SKM-1 treated with dmso at 0.1 percent for 144 hours (cell line): ENCODE data around the gene IQCN.

Experiments
- DNase-seq: peaks from one replicate; lab custom pipeline; 2025; ENCODE audit not compliant: unreplicated experiment; lab: John Stamatoyannopoulos, UW

IQCN gene, protein sequence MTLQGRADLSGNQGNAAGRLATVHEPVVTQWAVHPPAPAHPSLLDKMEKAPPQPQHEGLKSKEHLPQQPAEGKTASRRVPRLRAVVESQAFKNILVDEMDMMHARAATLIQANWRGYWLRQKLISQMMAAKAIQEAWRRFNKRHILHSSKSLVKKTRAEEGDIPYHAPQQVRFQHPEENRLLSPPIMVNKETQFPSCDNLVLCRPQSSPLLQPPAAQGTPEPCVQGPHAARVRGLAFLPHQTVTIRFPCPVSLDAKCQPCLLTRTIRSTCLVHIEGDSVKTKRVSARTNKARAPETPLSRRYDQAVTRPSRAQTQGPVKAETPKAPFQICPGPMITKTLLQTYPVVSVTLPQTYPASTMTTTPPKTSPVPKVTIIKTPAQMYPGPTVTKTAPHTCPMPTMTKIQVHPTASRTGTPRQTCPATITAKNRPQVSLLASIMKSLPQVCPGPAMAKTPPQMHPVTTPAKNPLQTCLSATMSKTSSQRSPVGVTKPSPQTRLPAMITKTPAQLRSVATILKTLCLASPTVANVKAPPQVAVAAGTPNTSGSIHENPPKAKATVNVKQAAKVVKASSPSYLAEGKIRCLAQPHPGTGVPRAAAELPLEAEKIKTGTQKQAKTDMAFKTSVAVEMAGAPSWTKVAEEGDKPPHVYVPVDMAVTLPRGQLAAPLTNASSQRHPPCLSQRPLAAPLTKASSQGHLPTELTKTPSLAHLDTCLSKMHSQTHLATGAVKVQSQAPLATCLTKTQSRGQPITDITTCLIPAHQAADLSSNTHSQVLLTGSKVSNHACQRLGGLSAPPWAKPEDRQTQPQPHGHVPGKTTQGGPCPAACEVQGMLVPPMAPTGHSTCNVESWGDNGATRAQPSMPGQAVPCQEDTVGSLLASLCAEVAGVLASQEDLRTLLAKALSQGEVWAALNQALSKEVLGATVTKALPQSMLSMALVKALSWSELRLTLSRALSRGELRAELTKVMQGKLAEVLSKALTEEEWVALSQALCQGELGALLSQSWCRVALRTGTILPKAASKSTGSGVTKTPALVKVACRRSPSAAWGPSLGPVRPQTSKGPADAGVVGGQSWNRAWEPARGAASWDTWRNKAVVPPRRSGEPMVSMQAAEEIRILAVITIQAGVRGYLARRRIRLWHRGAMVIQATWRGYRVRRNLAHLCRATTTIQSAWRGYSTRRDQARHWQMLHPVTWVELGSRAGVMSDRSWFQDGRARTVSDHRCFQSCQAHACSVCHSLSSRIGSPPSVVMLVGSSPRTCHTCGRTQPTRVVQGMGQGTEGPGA (N-terminal part only)

DNA sequence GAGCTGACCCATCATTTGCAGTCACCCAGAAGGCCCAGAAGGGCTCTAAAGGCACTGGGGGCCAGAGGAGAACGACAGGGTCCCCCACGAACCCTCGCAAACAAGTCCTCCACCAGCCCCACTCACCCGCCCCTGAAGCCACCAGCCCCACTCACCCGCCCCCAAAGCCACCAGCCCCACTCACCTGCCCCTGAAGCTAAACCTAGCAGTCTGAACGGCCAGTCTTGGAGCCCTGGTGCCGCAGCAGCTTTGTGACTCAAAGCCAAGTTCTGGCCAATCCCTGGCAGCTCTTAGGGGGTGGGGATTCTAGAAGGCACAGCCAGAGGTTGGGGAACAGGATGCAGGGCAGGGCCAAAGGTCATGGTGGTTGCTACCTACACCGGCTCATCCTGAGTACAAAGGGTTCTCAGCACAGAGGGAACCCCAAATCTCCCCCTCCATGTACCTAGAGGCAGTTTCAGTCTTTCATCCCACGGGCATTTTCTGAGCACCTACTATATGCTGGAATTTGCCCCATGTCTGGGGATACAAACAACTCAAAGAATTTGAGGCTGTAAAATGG is at the start of gene IQCN:
Gene IQCN (minus strand): TSS at position 234 of the 562 bp plus-strand sequence. CDS start 4,974 bp downstream, outside the sequence.
- peak; percentile 46 for DNase-seq

DNA sequence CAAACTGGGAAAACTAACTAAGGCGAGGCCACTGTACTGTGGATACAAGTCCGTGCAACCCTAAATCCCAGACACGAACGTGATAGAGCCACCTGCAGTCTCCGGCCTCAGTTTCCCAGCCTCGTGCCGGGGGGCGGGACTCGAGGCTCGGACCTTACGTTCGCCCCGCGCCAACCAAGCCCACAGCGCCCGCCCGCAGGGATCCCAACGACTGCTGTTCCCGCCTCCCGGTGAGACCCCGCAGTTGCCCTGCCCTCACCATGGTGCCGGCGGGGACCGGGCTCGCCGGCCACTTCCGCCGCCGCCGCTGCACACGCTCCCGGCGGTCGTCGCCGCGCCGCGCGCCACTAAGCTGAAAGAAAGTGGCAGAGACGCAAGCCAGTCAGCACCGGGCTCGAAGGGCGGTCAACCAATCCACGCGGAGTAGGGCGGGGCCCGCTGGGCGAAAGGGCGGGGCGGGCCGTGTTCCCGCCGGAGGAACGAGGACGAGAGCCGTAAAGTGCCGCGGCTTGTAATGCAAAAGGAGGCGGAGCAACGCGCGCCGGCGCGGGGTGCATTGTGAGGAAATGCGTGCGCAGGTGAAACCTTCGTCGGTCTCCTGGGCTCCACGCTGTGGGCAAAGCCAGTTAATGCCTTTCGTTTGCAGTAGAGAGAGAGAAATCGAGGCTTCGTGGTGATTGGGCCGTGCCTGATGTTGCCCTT is 48.7 kb upstream of the IQCN start, which contains the start of gene LSM4:
Gene LSM4 (minus strand): TSS at position 318 of the 702 bp plus-strand sequence. CDS start 56 bp downstream, at position 262.
- peak; percentile 96 for DNase-seq

DNA sequence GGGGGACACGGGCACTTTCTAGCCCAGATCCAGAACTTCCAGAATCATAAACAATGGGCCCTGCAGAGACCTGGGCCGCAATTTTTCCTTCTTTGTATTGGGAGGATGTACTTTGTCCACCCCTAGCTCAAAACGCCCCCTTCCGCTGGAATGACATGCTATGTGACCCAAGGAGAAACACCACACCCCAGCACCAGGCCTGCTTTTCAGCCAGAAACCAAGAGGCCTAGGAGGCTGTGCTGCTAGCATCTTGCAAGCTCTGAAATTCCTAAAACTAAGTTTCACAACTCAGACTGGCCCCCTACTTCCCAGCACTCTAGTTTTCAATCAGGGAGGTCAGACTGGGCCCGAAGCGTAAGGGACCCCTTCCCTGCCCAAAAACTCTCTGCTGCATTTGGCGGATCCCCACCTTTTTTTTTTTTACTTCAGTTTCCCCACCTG is 48.1 kb upstream of the IQCN start:
- DNase-seq: peak; percentile 18

DNA sequence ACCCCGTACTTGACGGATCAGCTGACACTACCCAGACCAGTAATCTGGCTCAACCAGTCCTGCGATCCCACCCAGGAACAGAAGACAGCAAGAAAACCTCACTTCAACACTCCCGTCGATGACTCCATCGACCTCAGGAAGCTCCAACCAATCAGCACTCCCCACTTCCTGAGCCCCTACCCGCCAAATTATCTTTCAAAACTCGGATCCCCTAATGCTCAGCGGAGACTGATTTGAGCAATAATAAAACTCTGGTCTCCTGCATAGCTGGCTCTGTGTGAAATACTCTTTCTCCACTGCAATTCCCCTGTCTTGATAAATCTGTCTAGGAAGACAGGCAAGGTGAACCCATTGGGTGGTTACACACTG is 47.5 kb upstream of the IQCN start:
- DNase-seq: no peak

DNA sequence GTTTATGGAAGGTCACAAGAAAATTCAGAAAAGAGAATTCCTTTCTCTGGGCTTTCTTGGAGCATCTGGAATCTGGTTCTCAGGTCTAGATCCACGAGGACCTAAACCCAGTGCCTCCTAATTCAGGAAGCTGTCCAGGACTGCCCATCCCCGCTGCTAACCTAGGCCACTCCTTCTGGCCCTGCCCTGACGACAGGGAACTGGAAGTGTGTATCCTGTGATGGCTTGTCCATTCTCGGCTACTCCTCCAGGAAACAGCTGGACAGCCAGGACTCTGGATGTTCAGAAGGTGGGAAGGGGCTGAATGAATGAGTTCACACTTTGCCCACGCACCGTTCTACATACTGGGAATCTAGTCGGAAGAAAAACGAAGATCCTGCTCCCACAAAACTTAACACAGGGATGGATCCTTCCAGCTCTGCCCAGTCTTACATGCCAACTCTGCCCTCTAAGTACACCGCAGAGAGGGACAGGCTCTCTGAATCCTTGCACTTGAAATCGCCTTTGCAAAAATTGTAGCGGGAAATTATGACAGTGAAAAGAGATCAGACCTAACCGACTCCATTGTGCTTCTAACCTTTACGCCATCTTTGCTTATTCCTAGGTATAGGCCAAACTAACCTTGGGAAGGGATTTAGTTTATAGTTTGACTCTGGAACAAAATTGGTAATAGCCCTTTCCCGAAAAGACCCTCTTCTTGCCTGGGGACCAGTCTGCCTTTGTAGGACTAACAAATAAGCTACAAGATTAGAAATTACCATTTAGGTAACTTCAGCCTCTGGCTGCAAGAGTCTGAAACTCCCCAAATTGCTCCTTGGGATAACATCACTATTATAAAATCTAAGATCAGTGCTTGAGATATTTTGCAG is 46.8 kb upstream of the IQCN start:
- no peak for DNase-seq

DNA sequence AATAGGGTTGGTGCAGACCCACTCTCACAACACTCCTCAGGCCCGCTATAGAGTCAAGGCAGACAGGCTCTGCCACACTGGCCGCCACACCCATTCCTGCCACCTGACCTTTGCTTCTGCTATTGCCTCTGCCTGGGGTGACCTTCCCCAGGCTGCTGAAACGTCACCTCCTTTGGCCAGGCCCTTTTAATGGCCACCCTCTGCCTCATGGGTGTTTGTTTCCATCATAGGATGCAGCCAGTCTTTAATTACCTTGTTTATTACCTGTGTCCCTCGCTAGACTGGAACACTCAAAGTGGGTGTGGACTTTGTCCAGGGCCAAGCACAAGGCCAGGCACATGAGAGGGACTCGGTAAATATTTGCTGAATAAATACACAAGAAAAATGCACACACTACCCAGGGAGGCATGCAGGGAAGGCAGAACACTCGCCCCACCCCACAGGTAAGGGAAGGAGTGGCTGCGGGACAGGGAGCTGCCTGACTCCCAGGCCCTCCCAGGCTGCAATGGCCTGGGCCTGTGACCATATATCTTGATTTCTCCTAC is 45.4 kb upstream of the IQCN start:
- DNase-seq: no peak

DNA sequence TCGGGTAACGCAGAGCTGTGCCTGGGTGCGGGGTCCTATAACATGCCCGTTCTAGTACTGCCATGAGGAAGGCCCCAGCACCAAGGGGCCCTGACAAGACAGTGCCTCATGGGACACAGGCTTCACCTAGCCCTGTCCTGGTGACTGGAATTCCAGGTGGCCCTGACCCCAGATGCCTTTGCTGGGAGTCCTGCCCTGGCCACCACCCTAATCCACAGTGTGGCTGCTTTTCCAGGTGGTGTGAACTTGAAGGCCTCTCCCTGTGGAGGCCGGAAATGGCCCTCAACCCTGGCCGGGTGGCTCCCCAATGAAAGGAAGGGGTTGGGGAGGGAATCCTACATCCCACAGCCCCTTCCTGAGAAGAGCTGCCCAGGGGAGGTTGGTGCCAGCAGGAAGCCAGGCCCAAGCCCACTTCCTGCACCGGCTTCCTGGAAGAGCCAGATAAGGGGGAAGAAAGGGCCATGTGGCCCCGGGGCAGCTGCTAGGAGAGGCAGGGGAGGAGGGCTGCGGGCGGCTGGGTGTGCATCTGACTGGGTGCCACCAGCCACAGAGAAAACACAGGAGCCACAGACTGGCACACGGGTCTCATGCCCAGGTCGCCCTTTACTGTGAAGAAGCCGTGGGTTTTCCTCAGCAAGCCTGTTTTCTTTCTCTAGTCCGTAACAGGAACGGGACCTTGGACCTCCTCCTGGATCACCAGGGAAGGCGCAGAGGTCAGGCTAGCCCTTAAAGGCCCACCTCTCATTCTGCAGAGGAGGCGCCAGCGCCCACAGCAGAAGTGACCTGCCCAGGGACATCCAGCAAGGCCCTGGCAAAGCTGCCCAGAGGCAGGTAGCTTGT is 43.9 kb upstream of the IQCN start:
- DNase-seq: peak; percentile 8

DNA sequence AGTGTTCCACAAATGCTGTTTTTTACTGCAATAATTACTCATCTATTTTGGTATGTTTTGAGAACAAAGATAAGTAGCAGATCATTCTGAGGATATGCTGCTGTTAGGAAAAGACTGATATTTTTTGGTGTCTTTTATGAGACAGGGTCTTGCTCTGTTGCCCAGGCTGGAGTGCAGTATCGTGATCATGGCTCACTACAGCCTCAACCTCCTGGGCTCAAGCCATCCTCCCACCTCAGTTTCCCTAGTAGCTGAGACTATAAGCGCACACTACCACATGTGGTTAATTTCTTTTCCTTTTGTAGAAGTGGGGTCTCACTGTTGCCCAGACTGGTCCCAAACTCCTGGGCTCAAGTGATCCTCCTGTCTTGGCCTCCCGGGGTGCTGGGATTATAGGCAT is 39.1 kb upstream of the IQCN start:
- DNase-seq: no peak

DNA sequence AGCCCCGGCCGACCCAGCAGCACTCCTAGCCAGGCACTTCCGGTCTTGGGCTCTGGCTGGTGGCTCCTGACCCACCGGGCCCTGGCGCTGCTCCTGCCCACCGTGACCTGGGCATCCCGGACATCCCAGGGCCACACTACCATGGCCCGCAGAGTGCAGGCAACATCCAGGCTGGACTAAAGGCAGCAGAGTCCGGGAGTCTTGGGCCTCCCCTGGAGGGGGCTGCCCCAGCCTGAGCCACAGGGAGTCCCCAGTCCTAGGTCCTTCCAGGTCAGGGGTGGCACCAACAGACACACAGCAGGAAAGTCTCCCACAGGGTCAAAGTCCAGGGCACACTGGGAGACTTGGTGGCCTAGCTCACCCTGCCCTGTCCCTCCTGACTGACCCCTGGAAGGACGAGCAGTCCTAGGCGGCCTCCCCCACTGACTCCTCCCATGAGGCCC is 37.9 kb upstream of the IQCN start:
- DNase-seq: no peak

DNA sequence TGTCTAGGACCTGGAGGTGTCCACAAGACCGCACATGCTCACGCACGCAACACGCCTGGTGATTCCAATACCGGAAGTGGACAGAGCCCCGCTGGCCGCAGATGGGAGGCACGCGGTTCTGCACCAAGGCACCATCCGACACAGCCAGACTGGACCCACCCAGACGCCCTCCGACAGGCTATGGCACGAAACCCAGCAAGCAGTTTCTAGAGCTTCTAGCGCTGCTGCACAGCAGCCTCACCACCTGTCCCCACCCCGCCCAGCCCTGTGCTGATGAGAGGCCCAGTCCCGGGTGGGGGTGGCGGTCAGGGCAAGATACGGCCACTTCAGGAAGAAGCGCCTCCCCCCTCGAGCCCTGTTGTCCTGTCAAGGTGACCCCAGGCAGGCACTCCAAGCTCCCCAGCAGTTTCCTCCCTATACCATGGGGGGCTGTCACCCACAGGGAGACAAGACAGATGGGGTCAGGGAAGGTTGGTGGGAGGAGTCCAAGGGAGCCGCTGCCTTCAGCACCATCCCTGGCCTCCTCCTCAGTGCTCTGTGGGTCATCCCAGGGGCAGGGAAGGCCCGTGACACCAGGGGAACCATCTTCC is 37.3 kb upstream of the IQCN start:
- DNase-seq: no peak

DNA sequence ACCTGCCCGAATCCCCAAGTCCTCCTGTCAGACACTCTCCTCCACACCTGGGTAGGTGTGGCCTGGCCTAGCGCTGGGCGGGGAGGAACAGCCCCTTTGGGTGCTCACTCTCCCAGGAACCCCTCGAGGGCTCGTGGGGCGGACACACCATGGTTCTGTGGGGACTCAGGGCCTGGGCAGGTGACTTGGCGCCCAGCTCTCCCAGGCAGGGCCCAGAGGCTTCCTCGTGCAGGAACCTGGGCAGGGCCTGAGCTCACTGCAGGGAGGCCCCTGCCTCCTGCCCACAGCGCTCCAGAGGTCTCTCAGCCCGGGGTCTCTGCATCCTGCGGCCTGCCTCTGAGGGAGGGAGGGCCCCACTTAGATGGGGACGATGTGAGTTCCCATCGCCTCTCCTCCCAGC is 36.7 kb upstream of the IQCN start:
- no peak for DNase-seq

DNA sequence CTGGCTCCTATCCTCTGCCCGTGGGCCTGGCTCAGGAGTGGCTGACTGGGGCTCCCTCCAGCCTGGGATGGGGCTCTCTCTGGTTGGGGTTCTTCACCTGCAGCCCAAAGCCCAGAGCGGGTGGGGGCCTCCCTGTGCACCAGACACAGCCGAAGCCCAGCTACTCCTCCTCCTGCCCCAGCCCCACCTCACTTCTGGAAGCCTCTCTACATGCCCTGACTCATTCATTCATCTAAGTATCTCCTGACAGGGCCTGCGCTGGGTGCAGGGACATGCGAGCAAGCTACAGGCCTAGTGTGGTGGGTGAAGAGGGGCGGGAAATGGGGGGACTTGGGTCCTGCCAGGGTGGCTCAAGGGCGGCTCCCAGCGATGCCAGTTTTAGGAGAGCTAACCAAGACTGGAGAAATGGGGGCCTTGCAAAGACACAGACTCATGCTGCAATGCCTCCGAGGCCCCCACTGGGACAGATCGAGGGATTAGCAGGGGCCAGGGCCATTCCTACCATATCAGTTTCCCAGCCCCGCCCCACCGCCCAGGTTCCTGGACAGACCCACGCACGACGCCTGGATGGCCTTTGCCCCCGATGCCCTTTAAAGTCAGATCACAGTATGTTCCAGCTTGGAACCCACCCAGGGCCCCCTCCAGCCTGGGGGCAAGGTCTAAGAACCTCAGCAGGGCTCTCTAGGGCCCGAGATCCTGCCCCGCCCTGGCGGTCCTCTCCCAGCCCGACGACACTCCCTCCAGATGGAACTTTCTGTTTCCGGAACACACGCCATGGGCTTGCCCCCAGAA is 36.1 kb upstream of the IQCN start:
- no peak for DNase-seq

DNA sequence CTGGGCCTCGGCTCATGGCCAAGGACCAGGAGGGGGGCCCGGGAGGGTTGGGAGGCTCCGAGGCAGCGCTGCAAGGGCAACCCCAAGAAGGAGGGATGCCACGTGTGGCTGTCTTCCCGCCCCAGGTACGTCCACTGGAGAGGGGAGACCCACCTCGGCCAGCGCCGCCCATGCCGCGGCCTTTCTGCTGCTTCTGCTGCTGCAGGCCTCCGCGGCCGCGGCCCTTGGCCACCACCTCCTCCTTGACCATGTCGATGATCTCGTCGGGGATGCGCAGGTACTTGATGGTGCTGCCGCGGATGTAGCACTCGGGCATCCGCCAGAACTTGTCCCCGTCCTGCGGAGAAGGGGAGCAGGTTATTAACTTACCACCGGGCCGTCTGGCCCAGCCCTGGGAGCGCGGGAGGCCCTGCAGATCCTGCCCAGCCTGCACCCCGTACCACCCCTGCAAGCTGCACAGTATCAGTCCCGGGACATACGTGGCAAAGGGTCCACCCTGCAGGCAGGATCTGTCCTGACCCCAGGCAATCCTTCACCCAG is 35.3 kb upstream of the IQCN start:
- no peak for DNase-seq

DNA sequence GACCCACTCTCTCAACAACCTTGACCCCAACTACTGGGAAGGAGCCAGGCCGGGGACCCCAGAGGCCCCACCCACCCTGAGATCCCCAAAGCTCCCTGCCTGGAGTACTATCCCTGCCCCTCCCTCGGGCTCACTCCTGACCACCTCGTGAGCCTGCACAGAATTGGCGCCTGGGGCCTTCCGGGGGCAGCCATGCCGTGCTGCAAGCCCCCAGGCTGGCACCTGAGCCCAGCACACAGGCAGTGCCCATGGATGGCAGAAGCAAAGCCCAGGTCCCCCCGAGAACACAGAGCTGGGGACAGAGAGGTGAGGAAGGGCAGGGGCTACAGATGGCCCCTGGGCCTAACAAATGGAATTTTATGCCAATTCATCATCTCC is 34.7 kb upstream of the IQCN start:
- no peak for DNase-seq

DNA sequence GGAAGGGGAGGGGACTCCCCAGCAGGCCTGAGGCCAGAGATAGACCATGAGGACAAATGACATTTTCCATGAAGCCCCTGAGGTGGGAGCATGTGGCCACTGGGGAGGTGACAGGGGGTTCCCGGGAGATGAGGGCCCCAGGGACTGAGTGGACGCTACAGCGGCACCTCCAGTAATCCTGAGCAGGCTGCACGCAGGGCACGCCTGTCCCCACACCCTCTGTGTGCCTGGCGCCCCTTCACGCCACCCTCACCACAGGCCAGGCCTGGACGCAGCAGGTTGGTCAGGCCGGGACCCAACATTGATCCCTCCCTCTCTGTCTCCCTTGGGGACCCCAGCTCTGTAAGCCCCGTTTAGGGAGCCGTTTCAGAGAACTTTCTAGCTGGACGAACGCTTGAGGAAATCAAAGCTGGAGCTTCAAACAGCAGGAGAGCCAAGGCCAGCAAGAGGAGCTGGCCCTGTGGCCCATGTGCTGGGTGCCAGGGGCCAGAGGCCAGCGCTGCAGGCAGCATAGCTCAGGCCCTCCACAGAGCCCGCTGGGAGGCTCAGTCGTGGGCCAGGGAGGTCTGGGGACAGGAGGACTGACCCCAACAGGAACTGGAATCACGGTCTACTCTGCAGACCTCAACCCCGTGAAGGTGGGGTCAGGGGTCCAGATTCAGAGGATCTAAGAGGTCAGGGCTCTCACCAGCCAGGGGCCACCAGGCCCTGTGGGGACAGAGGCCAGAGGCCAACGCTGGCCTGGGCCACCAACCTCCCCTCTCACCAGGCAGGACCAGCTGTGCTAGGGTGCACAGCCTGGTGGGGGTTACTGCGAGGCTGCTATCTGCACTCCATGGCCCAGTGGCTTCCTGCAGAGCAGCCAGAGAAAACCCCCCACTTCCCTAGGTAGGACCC is 34.0 kb upstream of the IQCN start:
- DNase-seq: no peak

DNA sequence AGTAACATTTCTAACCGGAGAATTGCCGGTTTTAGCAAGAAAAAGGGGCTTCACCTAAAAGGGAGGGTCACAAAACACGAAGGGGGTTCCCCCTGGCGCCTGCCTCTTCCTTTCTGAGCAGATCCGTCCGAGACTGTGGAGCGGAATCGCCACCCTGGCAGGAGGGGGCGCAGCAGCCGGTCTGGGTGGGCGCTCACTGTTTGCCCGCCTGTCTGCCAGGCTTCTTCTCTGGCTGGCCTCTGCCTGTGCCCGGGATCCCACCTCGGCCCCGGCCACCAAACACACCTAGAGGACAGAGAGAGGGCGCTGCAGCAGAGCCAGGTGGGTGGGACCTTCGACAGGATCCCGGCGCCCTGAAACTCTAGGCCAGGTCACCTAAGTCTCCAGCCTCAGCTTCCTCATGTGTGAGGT is 33.0 kb upstream of the IQCN start:
- DNase-seq: no peak
